Neural crest cell (in vitro differentiated cells): ENCODE data around the gene NUDT8. TPM values are rescaled to one million over a fixed set of nuclear protein-coding genes. Genes with fewer than 3 reads are reported as not detected.
"Not testable (repeated sequence)": the region's sequence is repeated elsewhere in the genome, so short reads cannot be mapped to it uniquely, and the experiment has no call there.

Source experiments
- DNase-seq: peaks from one replicate; pipeline ENCODE4 v3.0.0; 2021; ENCODE audit warnings: low read depth, mixed read lengths, low spot score
- H3K27ac Mint-ChIP-seq: one replicate; pipeline ENCODE4 v1.8.0; 2021; ENCODE audit warnings: mild to moderate bottlenecking, mixed read lengths; ENCODE audit not compliant: unreplicated experiment
- H3K27me3 Mint-ChIP-seq: 2 replicates; pipeline ENCODE4 v1.8.0; 2021; ENCODE audit warnings: low read depth, mild to moderate bottlenecking, mixed read lengths
- H3K36me3 Mint-ChIP-seq: 2 replicates; pipeline ENCODE4 v1.8.0; 2021; ENCODE audit warnings: low read depth, mild to moderate bottlenecking, mixed read lengths
- H3K4me1 Mint-ChIP-seq: 2 replicates; pipeline ENCODE4 v1.8.0; 2021; ENCODE audit warnings: mixed read lengths
- H3K4me3 Mint-ChIP-seq: one replicate; pipeline ENCODE4 v1.8.0; 2021; ENCODE audit warnings: mild to moderate bottlenecking, mixed read lengths
- H3K9me3 Mint-ChIP-seq: 2 replicates; pipeline ENCODE4 v1.8.0; 2021; ENCODE audit warnings: mixed read lengths
- CTCF ChIP-seq: fragments of 200-600 bp; sonication (generic); conservative IDR thresholded peaks from 2 replicates; pipeline ENCODE4 v1.5.0; 2021; ENCODE audit warnings: antibody characterized with exemption, mild to moderate bottlenecking
- total RNA-seq: library from RNA; stranded (reverse); gene quantifications from 2 replicates; pipeline ENCODE4 v1.2.1, GENCODE V29; 2021

The NUDT8 gene
- total RNA-seq, 1 donor from 2014 or later, result 13.9 TPM

- Mint-ChIP-seq H3K4me3 (no peak overlapping the region), H3K27me3 (peaks cover 10% of the 10 kb centered on the region), H3K9me3 (peaks cover 9% of the 10 kb centered on the region), H3K36me3 (no peaks in the 10 kb centered on the region), H3K4me1 (peaks cover 19% of the 10 kb centered on the region), H3K27ac (no peak overlapping the region)
- TF ChIP-seq CTCF, result no peak
- DNase-seq, result no peak
These were observed 28.6 kb downstream of the NUDT8 start for GRCh38 chr11:67601098-67601497.

GRCh38 chr11:67600324-67601029 lies 29.3 kb downstream of the NUDT8 start:
- DNase-seq, result no peak
- no peaks in the 10 kb centered on the region for H3K36me3 Mint-ChIP-seq
- H3K27ac Mint-ChIP-seq, result no peak overlapping the region
- TF ChIP-seq CTCF, result no peak
- H3K4me1 Mint-ChIP-seq, result peaks cover 15% of the 10 kb centered on the region
- peaks cover 9% of the 10 kb centered on the region for H3K9me3 Mint-ChIP-seq
- H3K27me3 Mint-ChIP-seq, result peaks cover 10% of the 10 kb centered on the region
- H3K4me3 Mint-ChIP-seq, result peak overlapping the region; percentile 24

GRCh38 chr11:67599149-67599548 lies 30.6 kb downstream of the NUDT8 start:
- H3K9me3 Mint-ChIP-seq, result peaks cover 9% of the 10 kb centered on the region
- H3K27me3 Mint-ChIP-seq, result peaks cover 10% of the 10 kb centered on the region
- H3K27ac Mint-ChIP-seq, result no peak overlapping the region
- H3K4me3 Mint-ChIP-seq, result no peak overlapping the region
- DNase-seq, result no peak
- peaks cover 9% of the 10 kb centered on the region for H3K4me1 Mint-ChIP-seq
- no peaks in the 10 kb centered on the region for H3K36me3 Mint-ChIP-seq
- TF ChIP-seq CTCF, result no peak

GRCh38 chr11:67597963-67598362 lies 31.8 kb downstream of the NUDT8 start:
- not testable (repeated sequence) for H3K27ac Mint-ChIP-seq, H3K4me3 Mint-ChIP-seq, H3K36me3 Mint-ChIP-seq, DNase-seq, H3K9me3 Mint-ChIP-seq, H3K27me3 Mint-ChIP-seq, H3K4me1 Mint-ChIP-seq

GRCh38 chr11:67597458-67597857 lies 32.3 kb downstream of the NUDT8 start:
- H3K27me3 Mint-ChIP-seq, H3K9me3 Mint-ChIP-seq, H3K4me1 Mint-ChIP-seq, H3K36me3 Mint-ChIP-seq, DNase-seq, H3K4me3 Mint-ChIP-seq, H3K27ac Mint-ChIP-seq: not testable (repeated sequence)

- Mint-ChIP-seq H3K27me3 (peaks cover 6% of the 10 kb centered on the region), H3K4me1 (no peaks in the 10 kb centered on the region), H3K9me3 (peaks cover 2% of the 10 kb centered on the region), H3K36me3 (no peaks in the 10 kb centered on the region), H3K27ac (no peak overlapping the region), H3K4me3 (no peak overlapping the region)
- DNase-seq, result no peak
- no peak for TF ChIP-seq CTCF
These were observed 32.9 kb downstream of the NUDT8 start for GRCh38 chr11:67596753-67597300.
